ENCODE measurements around the gene PPARD. TPM values are rescaled to one million over a fixed set of nuclear protein-coding genes. Genes with fewer than 3 reads are reported as not detected.

PPARD gene
- total and polyA plus RNA-seq, 10 donors: 9.4 to 37.4 (median 30.2) TPM

- Histone ChIP-seq H3K4me3 (no peak overlapping the region), H3K4me1 (peaks cover 0 to 35% (median 20%) of the 10 kb centered on the region in 6 donors), H3K9me3 (no peaks in the 10 kb centered on the region), H3K27me3 (replicated peaks in 1 of 7) (no peaks in the 10 kb centered on the region), H3K36me3 (peaks cover 5 to 93% (median 39%) of the 10 kb centered on the region in 6 donors), H3K27ac (peak overlapping the region in 1 of 8 donors; percentile 33)
- no peak for DNase-seq
- intact Hi-C loops (cut with DNase I; ENCODE audit: low total_unique reads): no loop called here
- TF ChIP-seq POLR2AphosphoS5 (IDR thresholded peaks at IDR 0.05) (no peak), POLR2A (IDR thresholded peaks at IDR 0.05) (no peak), CTCF (IDR thresholded peaks at IDR 0.05 in 8 of 11, conservative IDR thresholded peaks at IDR 0.05 in 3 of 11) (no peak)
- WGBS, 5 donors: 47 to 61% (median 53%) methylated on average over 5 of the region's 5 CpGs
These were observed 77.1 kb downstream of the PPARD start for GRCh38 chr6:35419417-35419816.

- Histone ChIP-seq H3K9me3 (no peaks in the 10 kb centered on the region), H3K27me3 (replicated peaks in 1 of 7) (no peaks in the 10 kb centered on the region), H3K36me3 (peaks cover 5 to 93% (median 43%) of the 10 kb centered on the region in 6 donors), H3K4me3 (no peak overlapping the region), H3K27ac (no peak overlapping the region), H3K4me1 (peaks cover 0 to 34% (median 19%) of the 10 kb centered on the region in 6 donors)
- WGBS, 5 donors: 93 to 98% (median 96%) methylated on average over 7 to 14 of the region's 14 CpGs
- TF ChIP-seq POLR2A (IDR thresholded peaks at IDR 0.05) (no peak), POLR2AphosphoS5 (IDR thresholded peaks at IDR 0.05) (peak in 1 of 3 donors; percentile 45)
- intact Hi-C loops (cut with DNase I; ENCODE audit: low total_unique reads): no loop called here
- no peak for DNase-seq
These were observed 77.6 kb downstream of the PPARD start for GRCh38 chr6:35419961-35420360.

- H3K4me3 ChIP-seq: no peak overlapping the region
- TF ChIP-seq CTCF (IDR thresholded peaks at IDR 0.05 in 8 of 11, conservative IDR thresholded peaks at IDR 0.05 in 3 of 11) (no peak), POLR2AphosphoS5 (IDR thresholded peaks at IDR 0.05) (no peak), POLR2A (IDR thresholded peaks at IDR 0.05) (no peak)
- intact Hi-C loops (cut with DNase I; ENCODE audit: low total_unique reads): no loop called here
- DNase-seq: no peak
- peaks cover 0 to 22% (median 10%) of the 10 kb centered on the region in 6 donors for H3K4me1 ChIP-seq
- WGBS, 5 donors: 66 to 81% (median 67%) methylated on average over 3 of the region's 3 CpGs
- H3K36me3 ChIP-seq: peaks cover 8 to 85% (median 62%) of the 10 kb centered on the region in 6 donors
- H3K27ac ChIP-seq: no peak overlapping the region
- H3K27me3 ChIP-seq (replicated peaks in 1 of 7): no peaks in the 10 kb centered on the region
- H3K9me3 ChIP-seq: peaks cover 7 to 29% (median 28%) of the 10 kb centered on the region in 8 donors
These were observed 82.9 kb downstream of the PPARD start for GRCh38 chr6:35425284-35425683.

- Histone ChIP-seq H3K4me1 (peaks cover 0 to 22% (median 10%) of the 10 kb centered on the region in 6 donors), H3K27me3 (replicated peaks in 1 of 7) (no peaks in the 10 kb centered on the region), H3K27ac (peak overlapping the region in 1 of 8 donors; percentile 21), H3K36me3 (peaks cover 8 to 80% (median 60%) of the 10 kb centered on the region in 6 donors), H3K9me3 (peaks cover 7 to 37% (median 30%) of the 10 kb centered on the region in 8 donors), H3K4me3 (no peak overlapping the region)
- DNase-seq: no peak
- 34 to 46% (median 39%) methylated on average over 8 of the region's 8 CpGs for WGBS, 5 donors
- TF ChIP-seq POLR2AphosphoS5 (IDR thresholded peaks at IDR 0.05) (peak in 1 of 3 donors; percentile 1), POLR2A (IDR thresholded peaks at IDR 0.05) (no peak), CTCF (IDR thresholded peaks at IDR 0.05 in 8 of 11, conservative IDR thresholded peaks at IDR 0.05 in 3 of 11) (no peak)
- intact Hi-C loops (cut with DNase I; ENCODE audit: low total_unique reads): no loop called here
These were observed 83.7 kb downstream of the PPARD start for GRCh38 chr6:35426074-35426473.

Data from spleen (tissue), 11 donors.